Measurements from ENCODE around the gene TNRC6C.

Gene TNRC6C

DNA sequence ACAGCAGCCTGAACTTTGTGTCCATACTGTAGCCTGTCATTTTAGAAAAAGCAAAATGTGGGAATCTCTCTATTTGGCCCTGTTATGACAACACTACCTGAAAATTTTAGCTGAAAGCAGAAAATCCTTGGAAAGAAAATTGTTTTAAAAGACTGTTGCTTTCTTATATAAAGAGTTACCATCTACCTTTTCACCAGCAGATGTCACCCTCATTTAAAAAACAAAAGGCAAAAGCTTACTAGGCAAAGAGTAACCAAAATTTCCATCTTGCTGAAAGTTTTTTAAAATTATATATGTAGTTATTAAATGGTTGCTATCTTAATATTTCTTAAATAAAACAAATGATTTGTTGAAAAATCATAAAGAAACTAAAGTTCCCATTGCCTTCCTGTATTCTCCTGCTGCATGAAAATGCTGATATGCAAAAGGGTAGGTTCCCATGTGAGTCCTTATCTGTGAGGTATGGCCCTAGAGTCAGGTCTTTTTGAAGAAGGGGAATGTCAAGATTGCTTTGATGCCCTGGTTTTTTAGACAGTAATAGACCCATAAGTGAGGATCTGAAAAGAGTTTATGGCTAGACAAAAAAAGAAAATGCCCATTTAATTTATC lies 61.0 kb downstream of the TNRC6C start:
- DNase-seq, result peak; percentile 41

DNA sequence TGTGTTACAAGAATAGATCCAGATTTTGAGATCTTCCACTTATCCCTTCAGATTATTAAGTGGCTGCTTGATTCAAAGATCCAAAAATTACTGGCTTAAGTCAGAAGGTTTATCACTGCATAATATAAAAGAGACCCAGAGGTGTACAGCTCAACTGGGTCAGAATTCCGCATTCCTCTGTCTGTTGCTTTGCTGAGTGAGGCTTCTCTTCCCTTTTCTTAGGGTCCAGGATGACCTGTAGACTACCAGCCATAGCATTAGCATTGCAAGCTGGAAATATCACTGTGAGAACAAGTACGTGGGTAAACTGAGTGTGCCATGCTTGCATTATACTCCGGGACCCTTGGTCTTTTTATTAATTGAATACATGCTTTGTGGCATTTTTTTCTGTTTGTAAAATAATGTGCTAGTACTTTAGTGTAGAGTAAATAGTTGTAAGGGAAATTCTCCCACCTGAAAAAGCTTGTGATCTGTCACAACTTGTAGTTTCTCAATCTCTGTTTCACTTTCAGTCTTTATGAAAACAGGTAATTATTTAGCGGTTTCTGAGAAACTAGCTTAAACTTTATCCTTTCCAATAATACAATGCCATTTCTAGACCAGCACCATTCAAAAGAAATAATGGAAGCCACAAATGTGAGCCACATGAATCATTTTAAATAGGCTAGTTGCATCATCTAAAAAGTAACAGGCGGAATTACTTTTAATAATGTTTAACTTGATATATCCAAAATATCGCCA lies 61.6 kb downstream of the TNRC6C start:
- DNase-seq, result no peak

DNA sequence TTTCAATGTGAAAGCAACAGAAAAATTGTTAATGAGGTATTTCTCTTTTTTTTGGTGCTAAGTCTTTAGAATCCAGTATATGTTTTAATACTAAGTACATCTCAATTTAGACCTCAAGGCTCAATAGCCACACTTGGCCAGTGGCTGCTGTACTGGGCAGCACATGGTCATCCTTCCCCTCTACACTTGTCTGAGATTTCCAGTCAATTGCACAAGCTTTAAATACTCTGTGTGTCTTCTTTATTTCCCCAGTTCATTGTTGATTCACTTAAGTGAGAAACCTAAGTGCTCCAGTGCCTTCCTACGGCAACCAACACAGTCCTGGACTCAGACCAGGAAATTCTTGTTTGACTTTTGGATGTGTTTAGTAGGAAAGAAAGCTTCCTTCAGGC lies 62.2 kb downstream of the TNRC6C start:
- DNase-seq, result no peak

DNA sequence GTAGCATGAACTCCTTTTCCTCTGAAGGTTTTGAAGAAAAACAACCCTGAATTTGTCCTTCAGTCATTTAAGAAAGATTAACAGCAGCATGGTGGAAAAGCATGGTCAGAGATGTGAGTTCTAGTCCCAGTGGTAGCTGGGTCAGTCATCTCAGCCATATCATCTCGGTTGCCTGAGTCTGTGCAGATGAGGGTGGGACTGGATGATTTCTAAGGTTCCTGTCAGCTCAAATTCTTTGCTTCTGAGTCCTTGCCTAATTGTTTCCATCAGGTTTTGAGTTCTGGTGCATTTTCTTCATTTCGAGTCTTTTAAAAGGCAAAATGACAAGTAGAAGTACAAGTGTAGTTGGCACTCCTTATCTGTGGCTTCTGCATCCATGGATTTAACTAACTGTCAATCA lies 63.9 kb downstream of the TNRC6C start:
- DNase-seq, result no peak

DNA sequence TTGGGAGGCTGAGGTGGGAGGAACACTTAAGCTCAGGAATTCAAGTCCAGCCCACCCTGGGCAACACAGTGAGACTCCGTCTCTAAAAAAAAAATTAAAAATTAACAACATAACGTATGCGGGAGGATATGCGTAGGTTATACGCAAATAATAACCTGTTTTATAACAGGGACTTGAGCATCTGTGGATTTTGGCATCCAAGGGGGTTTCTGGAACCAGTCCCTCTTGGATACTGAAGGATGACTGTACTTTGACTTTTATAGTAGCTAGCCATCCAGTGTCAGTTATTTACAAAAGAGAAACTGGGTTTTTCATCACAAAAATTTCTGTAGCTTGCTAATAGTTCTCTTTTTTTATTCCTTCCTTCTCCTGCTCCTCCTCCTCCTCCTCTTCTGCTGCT lies 64.5 kb downstream of the TNRC6C start:
- DNase-seq, result no peak

DNA sequence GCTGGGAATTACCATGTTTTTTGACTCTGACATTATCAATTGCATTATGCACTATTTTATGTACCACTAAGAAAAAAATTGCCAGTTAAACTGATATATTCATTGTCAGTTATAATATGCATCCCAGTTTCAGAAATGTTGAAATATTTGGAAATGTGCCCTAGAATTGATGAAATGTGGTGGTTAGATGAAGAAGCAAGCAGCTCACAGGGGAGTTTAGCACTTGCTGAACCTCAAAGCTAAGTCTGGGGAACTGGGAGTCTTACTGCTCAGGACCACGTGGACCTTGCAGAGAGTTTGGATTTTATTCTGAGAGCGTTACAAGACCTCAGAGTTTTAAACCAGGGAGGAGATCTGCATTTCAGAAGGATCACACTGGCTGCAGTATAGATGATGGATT lies 67.9 kb downstream of the TNRC6C start:
- no peak for DNase-seq

DNA sequence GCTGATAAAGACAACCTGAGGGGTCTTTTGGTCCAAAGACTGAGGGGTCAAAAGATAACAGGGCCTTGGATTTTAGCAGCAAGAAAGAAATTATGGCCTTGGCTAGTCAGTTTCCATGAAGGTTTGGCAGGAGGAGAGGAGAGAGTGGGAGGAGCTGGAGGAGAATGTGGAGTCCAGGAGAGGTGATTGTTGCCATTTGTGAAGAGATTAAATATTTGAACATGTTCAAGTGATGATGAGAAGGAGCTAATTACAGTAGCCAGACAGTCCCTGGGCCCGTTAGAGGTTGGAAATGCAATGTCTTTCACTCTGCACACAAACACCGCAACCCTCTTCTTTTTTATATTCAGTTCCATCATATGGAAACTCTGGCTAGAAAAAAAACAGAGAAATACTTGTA lies 68.6 kb downstream of the TNRC6C start:
- DNase-seq, result peak; percentile 24

DNA sequence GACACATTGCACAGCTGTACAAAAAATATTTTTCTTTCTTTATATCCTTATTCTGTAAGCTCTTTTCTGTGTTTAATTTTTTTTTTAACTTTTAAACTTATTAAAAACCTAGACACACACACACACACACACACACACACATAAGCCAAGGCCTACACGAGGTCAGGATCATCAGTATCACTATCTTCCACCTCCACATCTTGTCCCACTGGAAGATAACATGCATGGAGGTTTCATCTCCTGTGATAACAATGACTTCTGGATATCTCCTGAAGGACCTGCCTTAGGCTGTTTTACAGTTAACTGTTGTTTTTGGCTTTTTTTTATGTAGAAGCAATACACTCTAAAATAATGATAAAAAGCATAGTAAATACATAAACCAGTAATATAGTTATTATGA lies 71.2 kb downstream of the TNRC6C start:
- no peak for DNase-seq

DNA sequence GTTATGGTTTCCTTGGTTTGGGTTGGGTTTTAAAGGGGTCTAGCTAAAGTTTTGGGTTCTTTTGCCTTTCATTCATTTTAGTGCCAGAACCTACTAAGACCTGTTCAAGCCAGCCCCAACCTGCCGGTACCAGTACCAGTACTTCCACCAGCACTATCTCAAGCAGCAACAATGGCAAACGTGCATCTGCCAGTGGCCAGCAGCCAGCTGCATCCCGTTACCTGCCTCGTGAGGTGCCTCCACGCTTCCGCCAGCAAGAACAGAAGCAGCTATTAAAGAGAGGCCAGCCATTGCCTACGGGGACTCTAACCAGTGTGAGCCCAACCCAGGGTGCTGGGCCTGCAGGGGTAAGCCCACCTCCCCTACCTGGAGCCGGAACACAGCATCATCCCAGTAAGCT lies 72.9 kb downstream of the TNRC6C start:
- DNase-seq, result no peak

DNA sequence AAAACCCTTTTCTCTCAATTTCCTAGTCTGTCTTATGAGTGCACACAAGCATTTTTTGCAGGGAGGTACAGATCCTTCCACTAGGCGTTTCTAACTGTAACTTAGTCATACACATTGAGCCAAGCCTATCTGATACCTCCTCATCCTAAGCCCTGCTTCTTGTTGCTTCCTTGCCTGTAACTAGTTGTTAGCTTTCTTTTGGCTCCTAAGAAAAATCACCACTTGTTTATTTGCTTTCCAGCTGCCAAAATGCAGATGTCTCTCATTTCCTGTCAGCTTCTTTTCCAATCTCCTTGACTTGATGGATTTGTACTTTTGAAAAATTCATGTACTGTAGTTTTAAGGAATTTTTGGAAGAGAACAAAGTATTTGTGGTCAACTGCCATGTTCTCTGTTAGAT lies 73.7 kb downstream of the TNRC6C start:
- DNase-seq, result no peak

DNA sequence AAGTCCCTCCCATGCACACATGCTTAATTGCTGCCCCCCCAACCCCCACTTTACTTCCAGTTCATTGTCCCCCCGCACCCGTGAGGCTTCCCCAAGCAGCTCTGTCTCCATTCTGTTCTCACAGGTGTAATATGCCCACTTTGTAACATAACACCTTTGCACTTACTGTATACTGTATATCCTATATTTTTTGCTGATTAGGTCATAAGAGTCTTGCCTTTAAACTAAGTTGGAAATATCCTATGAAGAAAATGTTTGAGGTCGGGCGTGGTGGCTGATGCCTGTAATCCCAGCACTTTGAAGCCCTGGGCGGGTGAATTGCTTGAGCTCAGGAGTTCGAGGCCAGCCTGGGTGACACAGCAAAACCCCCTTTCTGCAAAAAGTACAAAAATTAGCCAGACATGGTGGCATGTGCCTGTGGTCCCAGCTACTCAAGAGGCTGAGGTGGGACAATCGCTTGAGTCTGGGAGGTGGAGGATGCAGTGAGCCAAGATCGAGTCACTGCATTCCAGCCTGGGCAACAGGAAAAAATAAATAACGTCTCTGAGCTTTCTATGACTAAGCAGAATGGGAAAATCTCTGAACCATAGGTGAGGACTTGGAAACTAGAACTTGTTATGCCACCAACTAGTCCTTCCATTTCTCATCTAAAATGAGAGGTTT lies 76.1 kb downstream of the TNRC6C start:
- DNase-seq, result no peak

DNA sequence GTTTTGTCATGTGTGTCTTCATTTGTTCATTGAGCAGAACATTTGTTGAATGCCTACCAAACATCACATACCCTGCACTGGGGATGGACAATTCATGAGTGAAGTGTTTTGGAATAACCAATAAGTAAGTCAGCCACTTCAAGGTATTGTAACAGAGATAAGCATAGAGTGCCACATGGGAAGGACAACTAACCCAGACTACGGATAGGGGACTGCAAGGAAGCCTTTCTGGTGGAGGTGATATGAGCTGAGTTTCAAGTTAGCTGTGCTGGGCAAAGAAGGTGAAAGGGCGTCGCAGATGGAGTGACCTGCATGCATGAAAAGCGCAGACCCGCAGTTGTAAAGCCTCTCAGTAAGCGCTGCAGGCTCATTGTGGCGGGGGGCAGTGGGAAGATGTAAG lies 78.8 kb downstream of the TNRC6C start:
- no peak for DNase-seq

DNA sequence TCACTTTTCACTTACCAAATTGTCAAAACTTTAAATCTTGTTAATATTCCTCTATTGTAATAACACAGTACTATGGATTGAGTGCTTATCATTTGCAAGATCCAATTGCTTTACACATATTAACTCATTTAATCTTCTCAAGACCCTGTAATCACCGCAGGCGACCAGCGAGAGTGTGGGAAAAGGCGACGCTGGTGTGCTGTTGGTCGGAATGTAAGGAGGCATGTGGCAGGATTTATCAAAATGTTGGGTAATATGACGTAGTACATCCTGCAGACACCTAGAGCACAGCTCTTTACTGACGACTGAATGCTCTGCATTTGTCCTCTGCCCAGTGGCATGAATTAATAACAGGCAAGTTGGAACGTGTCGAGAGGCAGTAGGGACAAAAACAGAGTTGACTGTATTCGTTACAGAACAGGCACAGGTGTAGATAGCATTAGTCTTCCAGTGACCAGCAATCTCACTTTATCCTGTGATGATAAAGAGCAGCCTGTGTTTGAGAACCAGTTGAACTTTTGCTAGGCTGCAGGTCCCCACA lies 80.3 kb downstream of the TNRC6C start:
- DNase-seq, result peak; percentile 59

DNA sequence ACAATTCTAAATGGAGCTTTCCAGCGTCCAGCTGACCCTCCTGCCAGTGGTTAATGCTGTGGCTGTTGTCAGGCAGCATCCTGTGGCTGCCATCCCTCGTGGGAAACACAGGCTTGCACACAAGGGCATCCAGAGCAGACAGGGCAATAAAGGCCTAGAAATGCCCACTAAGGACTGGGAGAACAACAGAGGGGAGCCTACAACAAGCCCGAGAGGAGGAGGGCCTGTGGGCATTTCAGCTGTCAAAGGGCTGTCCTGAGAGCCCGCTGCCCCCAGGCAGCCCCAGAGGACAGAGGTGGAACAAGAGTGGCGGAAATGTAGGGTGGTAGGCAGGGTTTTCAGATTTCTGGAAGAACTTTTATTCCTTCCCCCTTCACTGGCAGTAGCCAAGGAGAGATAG lies 81.1 kb downstream of the TNRC6C start:
- no peak for DNase-seq

DNA sequence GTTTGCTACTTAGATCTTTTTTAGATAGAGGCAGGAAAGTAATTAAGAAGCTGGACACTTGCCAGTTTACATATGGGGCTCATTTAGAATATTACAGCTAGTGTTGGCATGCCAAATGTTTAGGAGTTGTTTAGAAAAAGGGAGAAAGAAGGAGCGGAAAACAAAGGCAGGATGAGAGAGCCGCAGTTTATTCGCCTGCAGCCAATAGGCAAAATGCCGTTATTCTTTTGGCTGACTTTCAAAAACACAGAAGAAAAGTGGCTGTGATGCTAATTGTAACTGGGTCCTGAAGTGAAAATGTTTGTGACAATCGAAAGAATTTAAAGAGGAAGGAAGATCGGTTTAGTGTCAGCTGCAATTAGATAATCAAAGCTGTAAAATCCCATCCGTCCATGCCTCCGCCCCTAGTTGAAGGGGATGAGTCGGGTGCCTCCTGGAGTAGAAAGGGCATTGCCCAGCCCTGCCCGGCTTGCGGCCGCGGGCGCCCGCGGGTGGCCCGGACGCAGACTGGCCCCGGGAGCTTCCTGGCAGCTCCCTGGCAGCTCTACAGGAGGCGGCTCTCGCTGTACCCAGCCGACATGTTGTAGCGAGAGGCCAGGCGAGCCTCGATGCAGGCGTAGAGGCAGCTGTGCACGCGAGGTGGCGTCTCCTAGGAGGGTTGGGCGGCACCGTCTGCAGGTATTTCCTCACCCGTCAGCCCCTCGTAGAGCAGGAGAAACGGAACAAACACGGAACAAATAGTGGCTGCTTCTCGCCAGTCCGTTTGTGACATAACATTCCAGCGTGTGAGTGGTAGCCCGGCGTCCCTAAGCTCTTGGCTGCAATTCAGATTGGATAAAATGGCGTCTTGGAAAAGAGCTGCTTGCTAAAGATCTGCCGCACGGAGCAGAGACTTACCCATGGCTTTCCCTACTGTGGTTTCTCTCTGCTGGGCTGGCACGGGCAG lies 82.2 kb downstream of the TNRC6C start:
- peak; percentile 91 for DNase-seq

DNA sequence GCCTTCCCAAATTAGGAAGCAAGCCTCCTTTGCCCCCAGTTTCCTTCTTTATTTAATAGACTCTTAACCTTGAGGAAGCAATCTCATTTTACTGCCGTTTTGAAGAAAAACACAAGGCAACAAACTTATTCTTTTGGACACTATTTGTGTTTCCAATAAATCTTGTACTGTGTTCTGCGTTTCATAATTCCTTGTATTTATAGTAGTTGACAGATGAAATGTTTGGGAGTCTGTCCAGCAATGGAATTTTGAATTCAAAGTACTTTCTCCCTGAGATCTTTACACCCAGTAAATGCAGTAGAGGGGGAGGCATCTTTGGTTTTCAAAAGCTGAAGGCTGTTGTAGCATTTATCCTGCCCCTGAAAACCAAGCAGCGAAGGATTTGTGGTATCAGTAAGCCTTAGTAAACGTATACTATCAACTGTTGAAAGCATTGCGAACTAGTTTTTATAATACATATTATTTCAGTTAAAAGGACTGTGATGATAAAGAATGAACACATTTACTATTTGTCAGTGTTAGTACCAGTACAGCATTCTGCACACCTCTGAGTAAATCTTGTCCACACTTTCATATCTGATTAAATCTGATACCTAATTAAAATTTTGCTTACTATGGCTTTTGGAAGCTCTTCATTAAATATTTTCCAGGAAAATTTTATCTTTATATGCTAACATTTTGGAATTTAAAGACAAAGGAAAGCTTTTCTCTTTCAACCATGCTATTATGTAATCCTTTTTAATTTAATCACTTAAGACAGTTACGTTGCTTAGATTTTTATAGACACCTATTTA lies 83.1 kb downstream of the TNRC6C start:
- DNase-seq, result peak; percentile 19

DNA sequence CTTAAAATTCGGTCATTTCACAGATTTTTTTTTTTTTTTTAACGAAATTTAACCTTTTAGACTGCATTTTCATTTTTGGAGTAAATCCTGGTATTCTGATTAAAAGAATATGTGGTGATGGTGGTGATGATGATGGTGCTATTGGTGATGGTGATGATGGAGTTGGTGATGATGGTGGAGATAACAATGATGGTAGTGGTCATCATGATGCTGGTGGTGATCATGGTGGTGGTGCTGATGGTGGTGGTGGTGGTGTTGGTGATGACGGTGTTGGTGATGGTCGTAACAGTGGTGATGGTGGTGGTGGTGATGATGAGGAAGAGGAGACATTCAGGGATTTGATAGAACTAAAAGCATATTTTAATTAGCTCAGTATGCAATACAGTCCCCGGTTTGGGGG lies 84.0 kb downstream of the TNRC6C start:
- DNase-seq, result no peak

DNA sequence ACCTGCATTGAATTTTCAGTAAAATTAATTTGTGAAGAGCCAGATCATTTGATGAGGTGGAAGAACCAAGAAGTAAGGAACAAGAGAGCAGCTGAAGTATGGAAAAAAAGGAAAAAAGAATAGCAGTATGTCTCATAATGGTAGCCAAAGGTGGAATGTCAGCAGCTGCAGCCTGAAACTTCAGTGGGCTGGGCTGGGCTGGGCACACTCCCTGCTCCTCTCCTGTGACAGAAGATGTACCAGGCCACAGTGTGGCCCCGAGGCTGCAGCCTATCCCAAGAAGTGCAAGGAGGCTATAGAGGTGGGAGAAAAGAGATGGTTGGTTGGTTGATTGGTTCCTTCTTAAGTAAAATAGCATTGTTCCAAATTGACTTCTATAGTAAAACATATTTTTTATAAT lies 84.5 kb downstream of the TNRC6C start:
- DNase-seq, result no peak

DNA sequence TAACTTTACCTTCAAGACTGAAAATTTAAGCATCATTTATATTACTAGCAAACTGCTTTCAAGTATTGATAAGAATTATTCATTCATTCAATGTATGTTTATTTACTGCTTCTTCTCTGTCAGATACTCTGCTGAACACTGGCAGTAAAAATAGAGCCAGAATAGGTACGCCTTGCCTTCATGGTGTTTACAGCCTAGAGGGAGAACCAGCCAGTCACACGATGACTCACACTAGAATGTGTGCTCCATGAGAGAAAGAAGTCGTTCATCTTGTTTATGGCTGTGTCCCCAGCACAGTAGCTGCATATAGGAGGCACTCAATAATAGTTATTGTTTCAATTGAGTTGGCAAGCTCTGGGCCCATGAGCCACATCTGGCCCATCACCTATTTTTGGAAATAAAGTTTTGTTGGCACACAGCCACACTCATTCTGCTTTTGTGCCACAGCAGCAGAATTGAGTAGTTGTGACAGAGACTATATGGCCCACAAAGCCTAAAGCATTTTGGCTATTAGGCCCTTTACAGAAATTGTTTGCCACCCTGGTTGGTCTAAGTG lies 85.9 kb downstream of the TNRC6C start:
- peak; percentile 67 for DNase-seq

DNA sequence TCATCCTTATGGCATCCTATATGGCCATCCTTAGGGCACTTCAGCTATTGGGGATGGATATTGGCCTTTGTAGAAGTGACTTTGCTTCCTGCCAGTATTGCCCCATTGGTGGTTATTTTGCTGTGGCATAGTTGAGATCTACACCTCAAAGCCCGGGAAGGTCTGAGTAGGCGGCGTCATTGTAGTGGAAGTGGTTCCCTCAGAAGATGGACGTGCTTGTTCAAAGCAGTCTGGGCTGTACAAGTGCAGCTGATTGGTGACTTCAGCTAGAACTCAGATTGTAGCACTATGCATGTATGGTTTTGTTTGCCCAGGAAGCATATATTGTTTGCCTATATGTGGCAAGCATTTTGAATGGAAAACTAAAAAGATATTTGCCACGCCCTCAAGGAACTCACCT lies 86.8 kb downstream of the TNRC6C start:
- DNase-seq, result no peak

DNA sequence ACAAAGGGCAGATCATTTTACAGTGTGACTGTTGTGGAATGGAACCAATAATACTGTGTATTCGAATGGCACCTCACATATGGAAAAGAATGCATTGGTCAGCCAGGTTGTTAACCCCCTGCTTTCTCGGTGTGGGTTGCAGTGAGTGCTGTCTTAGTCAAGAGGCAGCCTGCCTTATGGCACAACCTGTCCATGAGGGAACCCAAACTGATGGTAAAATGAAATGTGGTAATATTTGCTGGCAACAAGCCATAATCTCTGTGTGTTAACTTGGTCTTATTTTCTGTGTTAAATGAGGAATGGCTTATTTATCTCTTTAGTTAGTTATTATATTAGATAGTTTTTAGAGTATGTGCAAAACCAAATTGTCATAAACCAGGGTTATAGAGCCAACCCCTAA lies 88.4 kb downstream of the TNRC6C start:
- DNase-seq, result peak; percentile 23

All from NCI-H69 (cell line).